Endothelial cell of umbilical vein (primary cell): ENCODE results near the gene CD46. TPM values are rescaled to one million over a fixed set of nuclear protein-coding genes. Genes with fewer than 3 reads are reported as not detected.

ENCODE experiments used
- BruUV-seq: library from RNA; stranded (reverse); fragments of 400-500 nt; replicated peaks from 2 replicates; lab custom pipeline; 2021; lab: Mats Ljungman, UMichigan
- CTCF ChIA-PET: fragments of 300-600, 350-600 bp; sonication (Branson Sonifier 250); formaldehyde crosslinking; loops from one replicate; lab custom pipeline; 2021; ENCODE audit warnings: antibody characterized with exemption, inconsistent platforms; lab: Charles Lee
- POLR2A ChIA-PET: fragments of 300-600, 350-600 bp; sonication (Branson Sonifier 250); formaldehyde crosslinking; loops from one replicate; lab custom pipeline; 2021; ENCODE audit warnings: antibody characterized with exemption, inconsistent platforms; lab: Charles Lee
- DNase-seq: peaks from one replicate; pipeline ENCODE4 v3.0.0-alpha.2; 2011; ENCODE audit warnings: low read depth, low spot score
- FAIRE-seq: peaks from 2 replicates; lab custom pipeline; 2011; peaks lifted over from hg19 to GRCh38; lab: Jason Lieb, UNC
- H2AFZ ChIP-seq: 2 replicates; pipeline ENCODE4 v1.6.0; 2012; ENCODE audit warnings: low read depth, low read length, control low read depth, inconsistent platforms
- H3K27ac ChIP-seq: 2 replicates; pipeline ENCODE4 v1.5.1; 2011; ENCODE audit warnings: low read depth, mild to moderate bottlenecking, control low read depth, low read length, moderate library complexity; ENCODE audit not compliant: insufficient read depth
- H3K27me3 ChIP-seq, 2 experiments: 2 replicates each; pipeline versions ENCODE4 v1.6.0 to v1.6.1; 2011; ENCODE audit warnings: low read length in 2 of 2, mixed read lengths in 1 of 2; ENCODE audit not compliant: control insufficient read depth in 2 of 2, insufficient read depth in 2 of 2
- H3K36me3 ChIP-seq, 2 experiments: 2 replicates in 1 of 2; 3 replicates in 1 of 2; pipeline ENCODE4 v1.5.1; 2011; ENCODE audit warnings: low read length in 2 of 2, mild to moderate bottlenecking in 1 of 2, moderate library complexity in 1 of 2; ENCODE audit not compliant: control insufficient read depth in 2 of 2, insufficient read depth in 2 of 2; ENCODE audit errors: extremely low read depth in 1 of 2
- H3K4me1 ChIP-seq: 3 replicates; pipeline ENCODE4 v1.5.1; 2011; ENCODE audit warnings: mild to moderate bottlenecking, low read length; ENCODE audit not compliant: control insufficient read depth, insufficient read depth; ENCODE audit errors: extremely low read depth
- H3K4me2 ChIP-seq: 2 replicates; pipeline ENCODE4 v1.6.1; 2011; ENCODE audit warnings: low read length, control low read depth, mixed read lengths; ENCODE audit not compliant: insufficient read depth
- H3K4me3 ChIP-seq, 3 experiments: fragments of 200-600 bp in 1 of 3; sonication (generic), shearing (Covaris generic) in 1 of 3; replicated peaks in 1 of 3; 2 replicates each; pipeline ENCODE4 v1.5.1; 2011 to 2016; ENCODE audit warnings: control low read depth in 3 of 3, low read length in 3 of 3, mild to moderate bottlenecking in 2 of 3, inconsistent platforms in 1 of 3, low read depth in 1 of 3, moderate library complexity in 1 of 3; ENCODE audit not compliant: insufficient read depth in 1 of 3
- H3K79me2 ChIP-seq: 2 replicates; pipeline ENCODE4 v1.6.0; 2012; ENCODE audit warnings: low read length, inconsistent platforms; ENCODE audit not compliant: control insufficient read depth, insufficient read depth
- H3K9ac ChIP-seq: replicated peaks from 2 replicates; pipeline ENCODE3; 2011; ENCODE audit warnings: low read length, control low read depth; ENCODE audit not compliant: insufficient read depth; ENCODE audit errors: extremely low read depth
- H3K9me1 ChIP-seq: replicated peaks from 3 replicates; pipeline ENCODE4 v1.6.0; 2011; ENCODE audit warnings: mild to moderate bottlenecking, low read length; ENCODE audit not compliant: control insufficient read depth, insufficient read depth; ENCODE audit errors: extremely low read depth
- H3K9me3 ChIP-seq: replicated peaks from 2 replicates; pipeline ENCODE4 v1.5.1; 2012; ENCODE audit warnings: low read length, inconsistent platforms; ENCODE audit not compliant: control insufficient read depth, insufficient read depth
- H4K20me1 ChIP-seq: replicated peaks from 2 replicates; pipeline ENCODE3; 2011; ENCODE audit warnings: mild to moderate bottlenecking, low read length; ENCODE audit not compliant: control insufficient read depth, insufficient read depth; ENCODE audit errors: extremely low read depth
- EZH2 ChIP-seq: IDR thresholded peaks from 2 replicates; pipeline ENCODE4 v1.6.1; 2012; ENCODE audit warnings: borderline replicate concordance, low read depth, mild to moderate bottlenecking, moderate library complexity, low read length, inconsistent platforms; ENCODE audit not compliant: severe bottlenecking
- FOS ChIP-seq: IDR thresholded peaks from 2 replicates; pipeline ENCODE4 v1.6.1; 2011; ENCODE audit warnings: mild to moderate bottlenecking, low read length, moderate library complexity, borderline replicate concordance; ENCODE audit not compliant: insufficient read depth
- GATA2 ChIP-seq: IDR thresholded peaks from 2 replicates; pipeline ENCODE4 v1.7.0; 2011; ENCODE audit warnings: low read depth, mild to moderate bottlenecking, moderate library complexity, mixed read lengths, low read length; ENCODE audit not compliant: insufficient read length, insufficient read depth
- JUN ChIP-seq: IDR thresholded peaks from 2 replicates; pipeline ENCODE4 v1.6.1; 2011; ENCODE audit warnings: borderline replicate concordance, low read depth; ENCODE audit not compliant: insufficient read length, insufficient read depth
- MYC ChIP-seq: IDR thresholded peaks from one replicate; pipeline ENCODE4 v1.6.1; 2011; ENCODE audit warnings: mild to moderate bottlenecking, low read depth, low read length
- POLR2A ChIP-seq: IDR thresholded peaks from 2 replicates; pipeline ENCODE4 v1.6.1; 2012; ENCODE audit warnings: low read depth, mild to moderate bottlenecking, control low read depth, low read length
- POLR2AphosphoS5 ChIP-seq: IDR thresholded peaks from 2 replicates; pipeline ENCODE4 v1.6.1; 2012; ENCODE audit warnings: low read depth, mild to moderate bottlenecking, control low read depth, low read length, moderate library complexity; ENCODE audit not compliant: insufficient read depth
- dilution Hi-C: fragments of 300-500 bp; cut with MboI; formaldehyde crosslinking; loops from one replicate; pipeline ENCODE4 v1.15.0; 2019; ENCODE audit warnings: low sequenced_read_pairs; ENCODE audit not compliant: extremely low pct_ligation_motif_present
- intact Hi-C: fragments of 100-400 bp; cut with micrococcal nuclease; formaldehyde crosslinking; loops from one replicate; pipeline ENCODE4 v1.10.0; 2022
- polyA plus RNA-seq, 4 experiments: library from polyadenylated mRNA; depleted of rRNA in 3 of 4; stranded (reverse) in 3 of 4; unstranded in 1 of 4; fragments of >200 nt; gene quantifications; 2 replicates each; pipeline versions ENCODE4 v1.2.1 to v1.2.3, GENCODE V29; 2011 to 2012; ENCODE audit warnings: missing spikeins in 1 of 4
- total RNA-seq: library from RNA; stranded (reverse); gene quantifications from 2 replicates; pipeline ENCODE4 v1.2.3, GENCODE V29; 2021
- TF ChIP-seq, protein P1 (sequence below): IDR thresholded peaks from 2 replicates; pipeline ENCODE4 v1.6.1; 2011; ENCODE audit not compliant: insufficient read depth, insufficient read length
- TF ChIP-seq, protein P2 (sequence below), 2 donors: IDR thresholded peaks; 1 replicate in 1 of 2; 2 replicates in 1 of 2; pipeline ENCODE4 v1.5.1; 2011; ENCODE audit warnings: low read length in 2 of 2, mild to moderate bottlenecking in 2 of 2, moderate library complexity in 2 of 2, control low read depth in 1 of 2, inconsistent platforms in 1 of 2, low read depth in 1 of 2; ENCODE audit not compliant: insufficient read depth in 1 of 2; ENCODE audit errors: extremely low read depth in 1 of 2

The CD46 gene
- total and polyA plus RNA-seq, 2 donors (not counting 3 experiments of a cell fraction or from before 2014, with no cell fraction given) = 134 to 256 TPM

GRCh38 chr1:207808911-207809555 is 57.2 kb downstream of the CD46 start:
- Histone ChIP-seq H3K4me2 (no peak overlapping the region), H4K20me1 (no peaks in the 10 kb centered on the region), H3K27me3 (no peaks in the 10 kb centered on the region), H3K4me1 (peaks cover 21% of the 10 kb centered on the region), H3K4me3 (no peak overlapping the region), H3K36me3 (peaks cover 0 to 28% of the 10 kb centered on the region in 2 experiments), H3K9me3 (no peaks in the 10 kb centered on the region), H3K79me2 (peaks cover 3% of the 10 kb centered on the region), H3K27ac (no peak overlapping the region), H2AFZ (no peak overlapping the region), H3K9me1 (no peaks in the 10 kb centered on the region), H3K9ac (no peak overlapping the region)
- DNase-seq = no peak
- POLR2A ChIA-PET = no interaction called here
- no peak for FAIRE-seq
- CTCF ChIA-PET = no interaction called here
- TF ChIP-seq EZH2 (no peak), POLR2AphosphoS5 (no peak), FOS (no peak), POLR2A (no peak), JUN (no peak), MYC (no peak), GATA2 (no peak)
- TF ChIP-seq, protein P1, sequence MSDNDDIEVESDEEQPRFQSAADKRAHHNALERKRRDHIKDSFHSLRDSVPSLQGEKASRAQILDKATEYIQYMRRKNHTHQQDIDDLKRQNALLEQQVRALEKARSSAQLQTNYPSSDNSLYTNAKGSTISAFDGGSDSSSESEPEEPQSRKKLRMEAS = no peak
- TF ChIP-seq, protein P2, sequence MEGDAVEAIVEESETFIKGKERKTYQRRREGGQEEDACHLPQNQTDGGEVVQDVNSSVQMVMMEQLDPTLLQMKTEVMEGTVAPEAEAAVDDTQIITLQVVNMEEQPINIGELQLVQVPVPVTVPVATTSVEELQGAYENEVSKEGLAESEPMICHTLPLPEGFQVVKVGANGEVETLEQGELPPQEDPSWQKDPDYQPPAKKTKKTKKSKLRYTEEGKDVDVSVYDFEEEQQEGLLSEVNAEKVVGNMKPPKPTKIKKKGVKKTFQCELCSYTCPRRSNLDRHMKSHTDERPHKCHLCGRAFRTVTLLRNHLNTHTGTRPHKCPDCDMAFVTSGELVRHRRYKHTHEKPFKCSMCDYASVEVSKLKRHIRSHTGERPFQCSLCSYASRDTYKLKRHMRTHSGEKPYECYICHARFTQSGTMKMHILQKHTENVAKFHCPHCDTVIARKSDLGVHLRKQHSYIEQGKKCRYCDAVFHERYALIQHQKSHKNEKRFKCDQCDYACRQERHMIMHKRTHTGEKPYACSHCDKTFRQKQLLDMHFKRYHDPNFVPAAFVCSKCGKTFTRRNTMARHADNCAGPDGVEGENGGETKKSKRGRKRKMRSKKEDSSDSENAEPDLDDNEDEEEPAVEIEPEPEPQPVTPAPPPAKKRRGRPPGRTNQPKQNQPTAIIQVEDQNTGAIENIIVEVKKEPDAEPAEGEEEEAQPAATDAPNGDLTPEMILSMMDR (IDR thresholded peaks at IDR 0.05; ENCODE audit: extremely low read depth in 1 of 2, insufficient read depth in 1 of 2, low read depth in 1 of 2, low read length in 2 of 2) = no peak
- dilution Hi-C loops = no loop called here
- intact Hi-C loops = no loop called here
- BruUV-seq = no TSS peak
